ENCODE measurements around the gene ECM1.
A peak's percentile ranks its signal among the peaks of the same experiment; 100 is the strongest.

Gene ECM1

DNA sequence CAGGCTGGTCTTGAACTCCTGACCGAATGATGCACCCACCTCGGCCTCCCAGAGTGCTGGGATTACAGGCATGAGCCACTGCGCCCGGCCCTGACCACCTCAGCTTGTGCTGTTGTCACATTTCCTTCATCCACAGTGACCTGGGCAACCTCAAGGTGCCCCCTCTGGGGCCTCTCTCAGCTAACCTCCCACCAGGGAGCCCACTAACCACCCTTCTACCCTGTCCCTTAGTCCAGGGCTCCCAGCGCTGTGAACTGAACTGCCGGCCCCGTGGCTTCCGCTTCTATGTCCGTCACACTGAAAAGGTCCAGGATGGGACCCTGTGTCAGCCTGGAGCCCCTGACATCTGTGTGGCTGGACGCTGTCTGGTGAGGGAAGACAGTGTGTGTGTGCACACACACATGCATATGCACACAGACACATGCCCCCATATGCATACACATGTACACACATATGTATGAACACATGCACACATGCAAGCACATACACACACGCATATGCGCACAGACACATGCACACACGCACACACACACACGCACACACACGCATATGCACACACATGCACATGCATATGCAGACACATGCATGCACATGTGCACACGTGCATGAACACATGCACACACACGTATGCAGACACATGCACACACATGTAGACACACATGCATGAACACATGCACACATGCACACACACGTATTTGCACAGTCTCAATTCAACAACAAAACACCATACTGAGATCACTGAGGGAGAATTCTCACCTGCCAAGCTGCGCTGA, 47.5 kb downstream of the ECM1 start:
- DNase-seq (ENCODE audit: extremely low spot score, insufficient read length, low read depth) (no peak), FAIRE-seq (no peak)

- no peak for DNase-seq (ENCODE audit: extremely low spot score, insufficient read length, low read depth)
- no peak for FAIRE-seq
Observed at GRCh38 chr1:150555971-150556865, 48.3 kb downstream of the ECM1 start.

DNA sequence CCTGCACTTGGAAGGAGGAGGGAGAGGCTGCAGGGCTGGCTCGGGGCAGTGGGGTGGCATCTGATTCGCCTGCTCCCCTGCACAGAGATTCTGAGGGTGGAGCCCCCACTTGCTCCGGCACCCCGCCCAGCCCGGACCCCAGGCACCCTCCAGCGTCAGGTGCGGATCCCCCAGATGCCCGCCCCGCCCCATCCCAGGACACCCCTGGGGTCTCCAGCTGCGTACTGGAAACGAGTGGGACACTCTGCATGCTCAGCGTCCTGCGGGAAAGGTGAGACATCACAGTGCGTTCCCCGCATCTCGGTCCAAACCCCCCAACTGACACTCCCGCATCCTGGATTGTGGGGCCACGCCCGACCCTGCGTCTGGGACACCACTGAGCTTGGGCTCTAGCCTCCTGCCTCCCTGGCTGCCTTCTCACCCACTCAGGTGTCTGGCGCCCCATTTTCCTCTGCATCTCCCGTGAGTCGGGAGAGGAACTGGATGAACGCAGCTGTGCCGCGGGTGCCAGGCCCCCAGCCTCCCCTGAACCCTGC, 49.2 kb downstream of the ECM1 start:
- DNase-seq (ENCODE audit: extremely low spot score, insufficient read length, low read depth), result no peak
- no peak for FAIRE-seq

- no peak for DNase-seq (ENCODE audit: extremely low spot score, insufficient read length, low read depth)
- FAIRE-seq, result no peak
Observed at GRCh38 chr1:150557813-150558212, 49.9 kb downstream of the ECM1 start.

DNA sequence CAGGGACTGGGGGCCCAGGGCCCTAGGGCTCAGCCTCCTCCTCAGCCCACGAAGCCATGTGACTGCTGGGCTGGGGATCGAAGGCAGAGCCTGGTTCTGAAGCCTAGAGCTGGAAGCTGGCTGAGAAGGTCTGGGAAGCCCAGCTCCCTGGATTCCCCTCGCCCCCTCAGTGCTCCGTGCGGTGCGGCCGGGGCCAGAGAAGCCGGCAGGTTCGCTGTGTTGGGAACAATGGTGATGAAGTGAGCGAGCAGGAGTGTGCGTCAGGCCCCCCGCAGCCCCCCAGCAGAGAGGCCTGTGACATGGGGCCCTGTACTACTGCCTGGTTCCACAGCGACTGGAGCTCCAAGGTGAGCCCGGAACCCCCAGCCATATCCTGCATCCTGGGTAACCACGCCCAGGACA, 50.4 kb downstream of the ECM1 start:
- DNase-seq (ENCODE audit: extremely low spot score, insufficient read length, low read depth) (no peak), FAIRE-seq (no peak)

DNA sequence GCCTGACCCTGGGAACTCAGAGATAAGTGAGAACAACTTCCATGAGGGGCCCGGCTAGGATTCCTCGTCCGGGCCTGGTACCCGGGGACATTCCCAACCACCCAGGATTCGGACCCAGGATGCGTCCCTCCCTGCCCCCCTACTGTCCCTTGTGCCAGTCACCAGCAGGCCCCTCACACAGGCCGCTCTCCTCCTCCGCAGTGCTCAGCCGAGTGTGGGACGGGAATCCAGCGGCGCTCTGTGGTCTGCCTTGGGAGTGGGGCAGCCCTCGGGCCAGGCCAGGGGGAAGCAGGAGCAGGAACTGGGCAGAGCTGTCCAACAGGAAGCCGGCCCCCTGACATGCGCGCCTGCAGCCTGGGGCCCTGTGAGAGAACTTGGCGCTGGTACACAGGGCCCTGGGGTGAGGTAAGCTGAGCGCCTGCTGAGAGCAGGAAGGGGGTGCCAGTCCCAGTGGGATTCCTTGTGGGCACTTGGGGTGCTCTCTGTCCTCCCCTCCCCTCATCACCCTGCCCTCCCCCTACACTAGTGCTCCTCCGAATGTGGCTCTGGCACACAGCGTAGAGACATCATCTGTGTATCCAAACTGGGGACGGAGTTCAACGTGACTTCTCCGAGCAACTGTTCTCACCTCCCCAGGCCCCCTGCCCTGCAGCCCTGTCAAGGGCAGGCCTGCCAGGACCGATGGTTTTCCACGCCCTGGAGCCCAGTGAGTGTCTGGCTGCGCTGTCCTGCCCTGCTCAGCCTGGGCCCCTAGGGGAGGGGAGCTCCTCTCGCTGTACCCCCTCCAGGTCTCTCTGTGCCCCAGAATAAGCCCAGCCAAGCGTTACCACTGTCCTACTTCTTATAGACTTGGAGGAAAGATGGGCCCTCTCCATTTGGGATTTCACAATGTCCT, 51.1 kb downstream of the ECM1 start:
- DNase-seq (ENCODE audit: extremely low spot score, insufficient read length, low read depth), result no peak
- no peak for FAIRE-seq

DNA sequence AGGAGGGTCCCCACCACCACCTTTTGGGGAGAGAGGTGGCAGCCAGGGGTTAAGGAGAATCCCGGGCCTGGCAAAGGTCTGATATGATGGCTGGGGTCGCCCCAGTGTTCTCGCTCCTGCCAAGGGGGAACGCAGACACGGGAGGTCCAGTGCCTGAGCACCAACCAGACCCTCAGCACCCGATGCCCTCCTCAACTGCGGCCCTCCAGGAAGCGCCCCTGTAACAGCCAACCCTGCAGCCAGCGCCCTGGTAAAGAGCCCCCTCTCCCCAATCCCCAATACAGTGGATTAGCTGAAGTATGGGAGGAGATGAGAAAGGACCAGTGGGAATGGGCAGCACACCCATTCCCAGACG, 51.7 kb downstream of the ECM1 start:
- DNase-seq (ENCODE audit: extremely low spot score, insufficient read length, low read depth) (no peak), FAIRE-seq (no peak)

GRCh38 chr1:150560011-150560438, 52.1 kb downstream of the ECM1 start:
- DNase-seq (ENCODE audit: extremely low spot score, insufficient read length, low read depth) (no peak), FAIRE-seq (peak; percentile 71)

DNA sequence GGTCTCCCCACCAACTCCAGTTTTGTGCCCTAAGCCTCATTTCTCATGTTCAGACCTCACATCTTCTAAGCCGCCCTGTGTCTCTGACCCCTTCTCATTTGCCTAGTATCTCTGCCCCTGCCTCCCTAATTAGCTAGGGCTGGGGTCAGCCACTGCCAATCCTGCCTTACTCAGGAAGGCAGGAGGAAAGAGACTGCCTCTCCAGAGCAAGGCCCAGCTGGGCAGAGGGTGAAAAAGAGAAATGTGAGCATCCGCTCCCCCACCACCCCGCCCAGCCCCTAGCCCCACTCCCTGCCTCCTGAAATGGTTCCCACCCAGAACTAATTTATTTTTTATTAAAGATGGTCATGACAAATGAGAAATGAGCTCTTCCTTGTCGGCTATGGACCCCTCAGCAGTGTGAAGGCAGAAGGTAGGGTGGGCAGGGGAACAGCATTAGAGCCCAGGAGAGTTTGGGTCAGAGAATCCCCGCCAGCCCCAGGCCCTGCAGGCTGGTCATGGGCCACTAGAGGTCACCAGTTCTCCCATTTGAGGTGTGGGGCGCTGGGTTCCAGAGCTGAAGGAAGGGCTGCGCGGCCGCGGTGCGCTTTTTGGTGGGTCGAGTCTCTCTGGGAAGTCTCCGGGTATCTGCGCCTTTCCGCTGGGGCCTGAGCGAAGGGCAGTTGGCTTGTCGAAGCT, 52.8 kb downstream of the ECM1 start:
- peak; percentile 90 for FAIRE-seq
- no peak for DNase-seq (ENCODE audit: extremely low spot score, insufficient read length, low read depth)

DNA sequence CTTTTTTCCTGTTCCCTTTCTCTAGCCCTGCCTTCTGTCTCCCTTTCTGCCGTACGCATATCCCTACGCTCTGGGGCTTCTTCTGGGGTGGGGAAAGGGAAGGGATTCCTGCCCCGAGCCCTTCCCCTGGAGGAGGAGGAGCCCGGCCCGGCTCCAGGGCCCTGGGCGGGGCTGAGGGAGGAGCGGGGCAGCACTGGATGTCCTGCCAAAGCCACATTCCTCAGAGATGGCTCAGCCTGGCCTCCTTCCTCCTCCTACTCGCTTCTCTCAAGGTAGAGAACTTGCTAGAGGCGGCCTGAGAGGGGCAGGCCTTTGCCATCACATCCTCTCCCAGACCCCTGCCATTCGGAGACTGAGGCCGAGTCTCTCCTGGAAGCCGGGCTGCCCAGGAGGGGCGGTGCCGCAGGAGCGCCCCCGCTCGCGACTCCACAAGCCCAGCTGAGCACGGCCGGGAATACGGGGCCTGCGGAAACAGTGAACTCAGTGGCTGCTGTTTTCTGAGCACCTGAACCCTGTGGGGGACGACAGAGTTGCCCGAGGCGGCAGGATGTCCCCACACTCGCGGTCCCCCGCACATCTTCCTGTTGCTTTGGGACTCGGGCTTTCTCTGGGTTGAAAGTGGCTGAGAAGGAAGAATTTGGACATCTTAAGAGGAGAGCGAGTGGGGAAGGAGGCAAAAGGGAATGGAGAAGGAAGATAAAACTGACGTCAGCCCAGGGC, 53.5 kb downstream of the ECM1 start:
- DNase-seq (ENCODE audit: extremely low spot score, insufficient read length, low read depth) (no peak), FAIRE-seq (no peak)

DNA sequence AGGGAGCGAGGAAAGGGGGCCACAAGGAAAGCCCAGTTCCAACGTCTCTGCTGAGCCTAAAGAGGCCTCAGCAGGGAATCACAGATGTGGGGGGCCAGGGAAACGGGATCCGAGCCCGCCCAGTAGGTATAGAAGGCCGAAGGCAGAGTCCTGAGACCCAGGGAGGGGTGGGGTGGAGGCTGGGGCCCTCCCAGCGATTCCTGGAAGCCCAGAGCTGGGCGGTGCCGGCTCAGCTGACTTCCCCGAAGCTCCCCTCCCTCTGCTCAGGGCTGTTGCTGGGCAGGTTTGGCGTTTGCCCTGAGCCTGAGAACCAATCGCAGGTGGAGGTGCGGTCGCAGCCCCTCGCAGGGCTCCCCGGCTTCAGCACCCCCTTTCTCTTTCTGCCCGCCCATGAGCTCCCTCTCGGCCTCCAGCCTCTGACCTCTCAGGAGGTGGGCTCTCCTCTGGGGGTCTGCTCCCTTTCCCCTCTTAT, 54.1 kb downstream of the ECM1 start:
- FAIRE-seq (no peak), DNase-seq (ENCODE audit: extremely low spot score, insufficient read length, low read depth) (no peak)

- peak; percentile 94 for FAIRE-seq
- no peak for DNase-seq (ENCODE audit: extremely low spot score, insufficient read length, low read depth)
Observed at GRCh38 chr1:150562446-150563339, 54.8 kb downstream of the ECM1 start.
